ENCODE data around the gene C8G. TPM values are rescaled to one million over a fixed set of nuclear protein-coding genes. Genes with fewer than 3 reads are reported as not detected.

The C8G gene
- total and polyA plus RNA-seq, 2 of the 4 experiments (the other 2 are of a cell fraction) = 0.80 TPM; not detected in 1

DNA sequence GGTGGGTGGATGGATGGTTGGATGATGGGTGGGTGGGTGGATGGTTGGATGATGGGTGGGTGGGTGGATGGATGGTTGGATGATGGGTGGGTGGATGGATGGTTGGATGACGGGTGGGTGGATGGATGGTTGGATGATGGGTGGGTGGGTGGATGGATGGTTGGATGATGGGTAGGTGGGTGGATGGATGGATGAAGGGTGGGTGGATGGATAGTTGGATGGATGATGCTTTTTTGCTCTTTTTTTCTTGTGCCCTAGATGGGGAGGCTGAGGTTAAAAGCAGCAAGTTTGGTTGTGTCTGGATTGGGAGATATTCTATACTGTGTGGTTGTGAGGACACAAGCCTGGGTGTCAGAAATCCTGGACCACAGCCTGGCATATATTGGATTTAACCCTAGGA, 12.4 kb downstream of the C8G start:
- Histone ChIP-seq H3K4ac (ENCODE audit: low read depth, low read length) (no peak overlapping the region), H3K9ac (ENCODE audit: low read depth, low read length) (no peak overlapping the region), H2BK20ac (ENCODE audit: low read depth, low read length) (no peak overlapping the region), H4K20me1 (ENCODE audit: insufficient read depth, low read length) (no peaks in the 10 kb centered on the region), H3K9me1 (ENCODE audit: insufficient read depth, low read length) (no peaks in the 10 kb centered on the region), H3K27ac (ENCODE audit: insufficient read depth, low read length) (no peak overlapping the region), H3K23ac (ENCODE audit: low read depth, low read length) (no peak overlapping the region), H2AK5ac (ENCODE audit: low read depth, low read length) (no peak overlapping the region), H3K18ac (ENCODE audit: low read depth, low read length) (no peak overlapping the region), H4K91ac (ENCODE audit: insufficient read depth, low read depth, low read length) (no peak overlapping the region), H2BK15ac (ENCODE audit: low read depth, low read length) (no peak overlapping the region), H3K4me3 (ENCODE audit: insufficient read depth, low read depth, low read length) (no peak overlapping the region), H3K79me1 (ENCODE audit: low read depth in 1 of 2, low read length in 2 of 2) (no peaks in the 10 kb centered on the region), H4K8ac (ENCODE audit: low read depth in 2 of 2, low read length in 2 of 2) (no peak overlapping the region), H4K5ac (ENCODE audit: low read depth, low read length) (no peak overlapping the region), H3K14ac (replicated peaks; ENCODE audit: low read depth, low read length) (no peak overlapping the region), H3K4me2 (ENCODE audit: low read depth, low read length) (no peak overlapping the region), H3K36me3 (ENCODE audit: control insufficient read depth, insufficient read depth, low read length) (no peaks in the 10 kb centered on the region), H2AFZ (replicated peaks; ENCODE audit: low read length, poor library complexity) (no peak overlapping the region), H3K4me1 (ENCODE audit: control insufficient read depth, insufficient read depth, low read length) (no peaks in the 10 kb centered on the region), H3K27me3 (ENCODE audit: control insufficient read depth, insufficient read depth, low read length) (peaks cover 26% of the 10 kb centered on the region), H3K9me3 (ENCODE audit: control insufficient read depth, insufficient read depth, low read length) (peaks cover 3% of the 10 kb centered on the region), H3K56ac (ENCODE audit: extremely low read depth, insufficient read depth, low read length) (no peak overlapping the region), H2BK120ac (ENCODE audit: low read depth, low read length) (no peak overlapping the region), H2BK5ac (ENCODE audit: low read depth, low read length, poor library complexity, severe bottlenecking) (no peak overlapping the region), H2AK9ac (replicated peaks; ENCODE audit: low read depth, low read length, poor library complexity) (no peak overlapping the region)
- dilution Hi-C loops (cut with HindIII; ENCODE audit: low sequenced_read_pairs, unreplicated experiment) = no loop called here
- no peak for ATAC-seq (ENCODE audit: low read depth)
- 90% methylated on average over 1 of the region's 1 CpG; no CpG with 5 or more reads in 1 of the 2 experiments for WGBS, 2 experiments (ENCODE audit: extremely low coverage in 2 of 2, insufficient read length in 1 of 2)
- in situ Hi-C loops (cut with MboI; ENCODE audit: low sequenced_read_pairs) = no loop called here
- intact Hi-C loops (cut with micrococcal nuclease) = no loop called here
- TF ChIP-seq FOS (IDR thresholded peaks at IDR 0.05; ENCODE audit: low read depth, low read length) (no peak), MXI1 (IDR thresholded peaks at IDR 0.05; ENCODE audit: borderline replicate concordance, low read depth, low read length) (no peak), MAZ (IDR thresholded peaks at IDR 0.05; ENCODE audit: borderline replicate concordance, low read depth, low read length) (no peak), RAD21 (IDR thresholded peaks at IDR 0.05; ENCODE audit: low read length) (no peak)
- TF ChIP-seq, protein P1, sequence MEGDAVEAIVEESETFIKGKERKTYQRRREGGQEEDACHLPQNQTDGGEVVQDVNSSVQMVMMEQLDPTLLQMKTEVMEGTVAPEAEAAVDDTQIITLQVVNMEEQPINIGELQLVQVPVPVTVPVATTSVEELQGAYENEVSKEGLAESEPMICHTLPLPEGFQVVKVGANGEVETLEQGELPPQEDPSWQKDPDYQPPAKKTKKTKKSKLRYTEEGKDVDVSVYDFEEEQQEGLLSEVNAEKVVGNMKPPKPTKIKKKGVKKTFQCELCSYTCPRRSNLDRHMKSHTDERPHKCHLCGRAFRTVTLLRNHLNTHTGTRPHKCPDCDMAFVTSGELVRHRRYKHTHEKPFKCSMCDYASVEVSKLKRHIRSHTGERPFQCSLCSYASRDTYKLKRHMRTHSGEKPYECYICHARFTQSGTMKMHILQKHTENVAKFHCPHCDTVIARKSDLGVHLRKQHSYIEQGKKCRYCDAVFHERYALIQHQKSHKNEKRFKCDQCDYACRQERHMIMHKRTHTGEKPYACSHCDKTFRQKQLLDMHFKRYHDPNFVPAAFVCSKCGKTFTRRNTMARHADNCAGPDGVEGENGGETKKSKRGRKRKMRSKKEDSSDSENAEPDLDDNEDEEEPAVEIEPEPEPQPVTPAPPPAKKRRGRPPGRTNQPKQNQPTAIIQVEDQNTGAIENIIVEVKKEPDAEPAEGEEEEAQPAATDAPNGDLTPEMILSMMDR (conservative IDR thresholded peaks at IDR 0.05; ENCODE audit: low read depth, low read length) = no peak
- TF ChIP-seq, protein P2, sequence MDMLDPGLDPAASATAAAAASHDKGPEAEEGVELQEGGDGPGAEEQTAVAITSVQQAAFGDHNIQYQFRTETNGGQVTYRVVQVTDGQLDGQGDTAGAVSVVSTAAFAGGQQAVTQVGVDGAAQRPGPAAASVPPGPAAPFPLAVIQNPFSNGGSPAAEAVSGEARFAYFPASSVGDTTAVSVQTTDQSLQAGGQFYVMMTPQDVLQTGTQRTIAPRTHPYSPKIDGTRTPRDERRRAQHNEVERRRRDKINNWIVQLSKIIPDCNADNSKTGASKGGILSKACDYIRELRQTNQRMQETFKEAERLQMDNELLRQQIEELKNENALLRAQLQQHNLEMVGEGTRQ (IDR thresholded peaks at IDR 0.05; ENCODE audit: low read depth, low read length) = no peak
- TF ChIP-seq, protein P3, sequence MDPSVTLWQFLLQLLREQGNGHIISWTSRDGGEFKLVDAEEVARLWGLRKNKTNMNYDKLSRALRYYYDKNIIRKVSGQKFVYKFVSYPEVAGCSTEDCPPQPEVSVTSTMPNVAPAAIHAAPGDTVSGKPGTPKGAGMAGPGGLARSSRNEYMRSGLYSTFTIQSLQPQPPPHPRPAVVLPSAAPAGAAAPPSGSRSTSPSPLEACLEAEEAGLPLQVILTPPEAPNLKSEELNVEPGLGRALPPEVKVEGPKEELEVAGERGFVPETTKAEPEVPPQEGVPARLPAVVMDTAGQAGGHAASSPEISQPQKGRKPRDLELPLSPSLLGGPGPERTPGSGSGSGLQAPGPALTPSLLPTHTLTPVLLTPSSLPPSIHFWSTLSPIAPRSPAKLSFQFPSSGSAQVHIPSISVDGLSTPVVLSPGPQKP (IDR thresholded peaks at IDR 0.05; ENCODE audit: borderline replicate concordance, low read depth, low read length) = no peak
- ChIA-PET POLR2A (ENCODE audit: unreplicated experiment) (no interaction called here), CTCF (no interaction called here)
- DNase-seq = no peak
- no TSS peak for BruUV-seq (replicated peaks)

Data from IMR-90 (cell line).